ENCODE measurements around the gene PIK3CG.

The PIK3CG gene

GRCh38 chr7:106858618-106859532 lies 6.2 kb upstream of the PIK3CG start:
- DNase-seq (ENCODE audit: extremely low read depth in 1 of 2, low read depth in 1 of 2): no peak

- no peak for DNase-seq (ENCODE audit: extremely low read depth in 1 of 2, low read depth in 1 of 2)
Measured at GRCh38 chr7:106862317-106863089, 2.6 kb upstream of the PIK3CG start.

- DNase-seq (ENCODE audit: extremely low read depth in 1 of 2, low read depth in 1 of 2): no peak
Measured at GRCh38 chr7:106863274-106863997, 1.6 kb upstream of the PIK3CG start.

DNA sequence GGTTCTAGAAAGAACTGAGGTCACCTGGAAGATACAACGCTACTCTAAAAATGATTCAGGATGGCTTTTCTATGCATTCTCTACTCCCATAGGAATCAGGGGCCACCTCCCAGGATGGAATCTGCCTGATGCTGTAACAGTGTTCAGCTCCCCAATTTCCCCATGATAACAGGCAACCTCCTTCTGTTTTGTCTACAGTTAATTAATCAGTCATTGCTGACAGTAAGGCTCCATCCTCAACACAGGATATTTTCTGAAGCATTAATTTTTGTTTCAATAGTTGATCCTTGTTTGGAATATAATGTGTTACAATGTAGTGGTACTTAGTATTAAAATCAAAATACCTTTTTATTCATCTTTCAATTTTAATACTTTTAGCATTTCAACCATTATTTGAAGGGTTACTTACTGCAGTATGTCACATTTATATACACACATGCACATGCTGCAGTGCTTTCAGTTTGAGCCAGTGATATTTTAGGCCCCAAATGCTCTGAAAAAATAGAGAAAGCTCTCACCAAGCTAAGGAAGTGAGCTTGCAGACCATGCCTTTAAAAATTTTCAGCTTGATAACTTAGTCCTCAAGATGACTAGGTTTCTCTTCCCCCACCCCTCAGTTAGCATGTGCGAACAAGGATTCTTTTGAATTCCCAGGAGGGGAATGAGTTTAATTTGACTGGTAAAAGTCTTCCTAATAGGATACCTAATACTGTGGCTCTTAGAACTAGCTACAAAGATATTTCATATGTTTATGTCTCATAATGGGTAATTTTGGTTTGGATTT lies 592 bp upstream of the PIK3CG start:
- DNase-seq (ENCODE audit: extremely low read depth in 1 of 2, low read depth in 1 of 2): no peak

DNA sequence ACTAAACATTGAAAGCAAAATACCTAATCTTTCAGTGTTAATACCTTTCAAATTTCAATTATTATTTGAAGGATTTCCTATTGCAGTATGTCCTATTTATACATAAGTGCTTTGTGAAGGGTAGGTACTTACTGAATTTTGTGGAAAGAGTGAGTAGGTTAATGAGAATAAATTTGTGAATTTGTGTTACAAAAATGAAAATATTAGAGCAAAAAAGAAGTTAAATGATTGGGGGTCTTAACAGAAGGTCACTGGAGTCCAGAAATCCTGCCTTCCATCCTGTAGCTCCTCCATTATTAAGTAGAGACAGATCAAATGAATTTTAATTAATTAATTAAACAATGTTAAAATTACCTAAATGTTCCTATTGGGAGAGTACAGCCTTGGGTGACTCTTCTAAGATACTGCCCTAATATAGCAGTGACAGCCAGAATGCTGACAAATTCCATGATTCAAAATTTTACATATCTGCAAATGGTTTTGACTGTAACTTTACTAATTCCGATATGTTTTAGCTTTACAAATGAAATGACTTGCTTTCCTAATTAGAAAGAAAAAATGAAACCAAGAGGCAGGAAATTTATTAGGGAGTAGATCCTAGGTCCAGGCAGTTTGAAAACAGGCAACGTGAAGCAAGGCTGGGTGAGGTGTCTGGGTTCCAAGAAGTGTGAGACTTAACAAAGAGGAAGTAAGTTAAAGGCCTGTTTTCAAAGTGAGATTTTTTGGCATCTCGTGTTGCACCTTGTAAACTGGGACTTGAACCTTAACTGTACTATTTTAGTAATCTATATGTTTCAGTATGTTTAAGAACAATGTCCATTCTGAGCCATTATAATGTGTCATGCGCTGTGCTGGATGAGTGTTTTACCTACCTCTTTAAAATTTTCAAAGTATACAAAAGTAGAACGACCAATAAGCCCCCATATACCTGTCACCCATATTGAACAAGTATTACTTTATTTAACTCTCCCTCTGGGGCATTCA lies 1.5 kb downstream of the PIK3CG start:
- DNase-seq (ENCODE audit: extremely low read depth in 1 of 2, low read depth in 1 of 2): no peak

DNA sequence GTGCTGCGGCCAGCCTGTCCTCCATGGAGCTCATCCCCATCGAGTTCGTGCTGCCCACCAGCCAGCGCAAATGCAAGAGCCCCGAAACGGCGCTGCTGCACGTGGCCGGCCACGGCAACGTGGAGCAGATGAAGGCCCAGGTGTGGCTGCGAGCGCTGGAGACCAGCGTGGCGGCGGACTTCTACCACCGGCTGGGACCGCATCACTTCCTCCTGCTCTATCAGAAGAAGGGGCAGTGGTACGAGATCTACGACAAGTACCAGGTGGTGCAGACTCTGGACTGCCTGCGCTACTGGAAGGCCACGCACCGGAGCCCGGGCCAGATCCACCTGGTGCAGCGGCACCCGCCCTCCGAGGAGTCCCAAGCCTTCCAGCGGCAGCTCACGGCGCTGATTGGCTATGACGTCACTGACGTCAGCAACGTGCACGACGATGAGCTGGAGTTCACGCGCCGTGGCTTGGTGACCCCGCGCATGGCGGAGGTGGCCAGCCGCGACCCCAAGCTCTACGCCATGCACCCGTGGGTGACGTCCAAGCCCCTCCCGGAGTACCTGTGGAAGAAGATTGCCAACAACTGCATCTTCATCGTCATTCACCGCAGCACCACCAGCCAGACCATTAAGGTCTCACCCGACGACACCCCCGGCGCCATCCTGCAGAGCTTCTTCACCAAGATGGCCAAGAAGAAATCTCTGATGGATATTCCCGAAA lies 2.7 kb downstream of the PIK3CG start:
- no peak for DNase-seq (ENCODE audit: extremely low read depth in 1 of 2, low read depth in 1 of 2)

- no peak for DNase-seq (ENCODE audit: extremely low read depth in 1 of 2, low read depth in 1 of 2)
Measured at GRCh38 chr7:106868364-106868763, 3.3 kb downstream of the PIK3CG start.

GRCh38 chr7:106869954-106870353 lies 4.9 kb downstream of the PIK3CG start:
- DNase-seq (ENCODE audit: extremely low read depth in 1 of 2, low read depth in 1 of 2): no peak

- no peak for DNase-seq (ENCODE audit: extremely low read depth in 1 of 2, low read depth in 1 of 2)
Measured at GRCh38 chr7:106870528-106870927, 5.4 kb downstream of the PIK3CG start.

- no peak for DNase-seq (ENCODE audit: extremely low read depth in 1 of 2, low read depth in 1 of 2)
Measured at GRCh38 chr7:106870983-106871410, 5.9 kb downstream of the PIK3CG start.

GRCh38 chr7:106871793-106872571 lies 6.9 kb downstream of the PIK3CG start:
- no peak for DNase-seq (ENCODE audit: extremely low read depth in 1 of 2, low read depth in 1 of 2)

GRCh38 chr7:106872763-106873162 lies 7.7 kb downstream of the PIK3CG start:
- no peak for DNase-seq (ENCODE audit: extremely low read depth in 1 of 2, low read depth in 1 of 2)

DNA sequence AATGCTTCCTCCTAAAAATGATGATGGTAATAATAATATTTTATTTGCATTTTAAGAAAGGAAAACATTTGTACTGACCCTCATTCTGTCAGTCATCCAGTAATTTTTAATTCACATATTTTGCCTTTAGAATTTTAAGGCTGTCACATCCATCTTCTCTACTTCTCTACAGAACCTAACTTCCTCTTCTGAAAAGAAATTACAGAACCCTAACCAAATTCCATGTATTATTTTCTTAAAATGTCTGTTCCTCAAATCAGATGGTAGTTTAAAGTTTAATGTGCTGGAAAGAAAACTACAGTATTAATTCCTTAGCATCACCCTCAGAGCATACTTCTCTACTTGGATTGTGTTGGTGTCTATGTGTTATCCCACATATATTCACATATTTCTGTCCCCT lies 9.0 kb downstream of the PIK3CG start:
- DNase-seq (ENCODE audit: extremely low read depth in 1 of 2, low read depth in 1 of 2): no peak

DNA sequence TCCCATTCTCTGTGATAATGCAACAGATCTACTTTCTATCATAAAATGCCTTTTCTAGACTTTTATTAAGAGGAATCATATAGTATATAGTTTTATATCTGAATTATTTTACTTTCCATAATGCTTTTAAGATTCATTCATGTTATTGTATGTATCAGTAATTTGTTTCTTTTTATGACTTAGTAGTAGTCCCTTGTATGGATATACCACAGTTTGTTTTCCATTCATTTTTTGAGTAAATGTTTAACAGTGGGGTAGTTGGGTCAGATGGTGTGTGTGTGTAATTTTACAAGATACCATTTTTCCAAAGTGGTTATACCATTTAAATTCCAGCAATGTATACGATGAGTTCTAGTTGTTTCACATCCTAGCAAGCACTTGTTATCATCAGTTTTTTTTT lies 10.4 kb downstream of the PIK3CG start:
- no peak for DNase-seq (ENCODE audit: extremely low read depth in 1 of 2, low read depth in 1 of 2)

GRCh38 chr7:106878748-106879439 lies 13.8 kb downstream of the PIK3CG start:
- no peak for DNase-seq (ENCODE audit: extremely low read depth in 1 of 2, low read depth in 1 of 2)

DNA sequence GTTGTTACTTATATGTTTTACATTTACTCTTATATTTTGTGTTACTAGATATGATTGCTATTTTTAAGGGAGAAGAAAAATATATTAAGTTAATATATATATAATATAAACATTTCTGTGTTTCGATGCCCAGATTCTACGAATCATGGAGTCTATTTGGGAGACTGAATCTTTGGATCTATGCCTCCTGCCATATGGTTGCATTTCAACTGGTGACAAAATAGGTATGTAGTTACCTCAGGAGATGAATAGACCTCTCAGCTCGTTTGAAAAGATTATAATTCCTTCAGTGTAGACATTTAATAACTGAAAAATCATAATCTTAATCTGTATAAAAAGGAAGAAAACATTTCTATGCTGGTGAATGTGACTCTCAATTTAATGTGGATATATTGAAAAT lies 16.9 kb downstream of the PIK3CG start:
- DNase-seq (ENCODE audit: extremely low read depth in 1 of 2, low read depth in 1 of 2): no peak

- DNase-seq (ENCODE audit: extremely low read depth in 1 of 2, low read depth in 1 of 2): no peak
Measured at GRCh38 chr7:106883456-106884026, 18.5 kb downstream of the PIK3CG start.

Data from activated CD8-positive, alpha-beta memory T cell treated with anti-CD3 and anti-CD28 coated beads for 1 hour (primary cell).